Keratinocyte (primary cell): ENCODE results near the gene HOXC5.

Experiments
- CTCF ChIP-seq, 3 experiments: IDR thresholded peaks in 1 of 3; conservative IDR thresholded peaks in 1 of 3; optimal IDR thresholded peaks in 1 of 3; 2 replicates in 2 of 3; 3 replicates in 1 of 3; pipeline versions ENCODE3 to v1.5.1; 2011; ENCODE audit warnings: low read length in 3 of 3, mild to moderate bottlenecking in 3 of 3, moderate library complexity in 2 of 3, control low read depth in 1 of 3, inconsistent platforms in 1 of 3; ENCODE audit not compliant: insufficient read depth in 2 of 3; ENCODE audit errors: extremely low read depth in 1 of 3
- EZH2 ChIP-seq: IDR thresholded peaks from one replicate; pipeline ENCODE4 v1.6.1; 2012; ENCODE audit warnings: inconsistent platforms, mild to moderate bottlenecking, low read length, moderate library complexity

- TF ChIP-seq CTCF (optimal IDR thresholded peaks at IDR 0.05 in 1 of 3, IDR thresholded peaks at IDR 0.05 in 1 of 3, conservative IDR thresholded peaks at IDR 0.05 in 1 of 3; ENCODE audit: extremely low read depth in 1 of 3, insufficient read depth in 2 of 3, low read length in 3 of 3) (no peak), EZH2 (no peak)
Measured at GRCh38 chr12:53998900-53999236, 34.0 kb upstream of the HOXC5 start.
